Measurements from ENCODE around the gene LAMB4.

Gene LAMB4

DNA sequence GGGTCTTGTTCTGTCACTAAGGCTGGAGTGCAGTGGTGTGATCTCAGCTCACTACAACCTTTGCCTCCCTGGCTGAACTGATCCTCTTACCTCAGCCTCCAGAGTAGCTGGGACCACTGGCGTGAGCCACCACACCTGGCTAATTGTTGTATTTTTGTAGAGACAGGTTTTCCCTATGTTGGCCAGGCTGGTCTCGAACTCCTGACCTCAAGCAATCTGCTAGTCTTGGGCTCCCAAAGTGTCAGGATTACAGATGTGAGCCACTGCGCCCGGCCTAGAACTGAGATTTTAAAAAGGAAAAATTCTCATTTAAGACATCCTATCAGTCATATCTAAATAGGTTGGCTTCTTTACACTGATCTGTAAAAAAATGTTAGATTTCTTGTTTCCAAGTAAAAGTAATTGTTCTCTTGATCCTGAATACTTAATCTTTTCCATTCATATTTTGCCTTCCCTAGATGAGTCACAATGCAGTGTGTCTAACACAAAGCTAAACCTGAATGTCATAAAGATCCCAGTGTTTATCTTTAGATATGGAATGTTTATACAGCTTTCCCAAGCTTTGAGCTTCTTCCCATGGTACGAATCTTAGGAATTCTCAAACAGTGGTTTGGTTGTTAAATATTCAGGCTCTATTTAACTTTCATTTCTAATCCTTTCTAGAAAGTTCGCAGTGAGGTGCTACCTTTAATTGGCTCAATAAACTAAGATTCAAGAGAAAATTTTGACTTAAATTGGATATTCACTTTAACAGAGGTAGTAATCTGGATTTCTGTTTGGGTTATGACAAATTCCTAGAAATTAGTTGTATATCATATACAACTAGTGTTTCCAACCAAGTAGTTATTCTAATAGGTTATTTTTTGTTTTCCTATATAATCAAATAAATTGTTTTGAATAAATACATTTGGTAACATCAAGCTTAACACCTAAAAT is 115.1 kb downstream of the LAMB4 start:
- Histone ChIP-seq H2AFZ (ENCODE audit: low read length) (no peak overlapping the region), H3K4me2 (ENCODE audit: low read depth, low read length) (no peak overlapping the region), H3K4me3 (ENCODE audit: low read length) (no peak overlapping the region), H3K4me1 (ENCODE audit: low read length) (no peaks in the 10 kb centered on the region), H3K9me3 (replicated peaks; ENCODE audit: insufficient read depth, low read length) (no peaks in the 10 kb centered on the region), H3K27me3 (replicated peaks; ENCODE audit: insufficient read depth, low read length) (no peaks in the 10 kb centered on the region), H3K36me3 (replicated peaks; ENCODE audit: insufficient read depth, low read length) (no peaks in the 10 kb centered on the region), H3K27ac (ENCODE audit: low read length) (no peak overlapping the region), H4K20me1 (ENCODE audit: insufficient read depth, low read length) (no peaks in the 10 kb centered on the region), H3K9me2 (replicated peaks; ENCODE audit: insufficient read depth, low read length) (no peaks in the 10 kb centered on the region), H3K9ac (ENCODE audit: low read length) (no peak overlapping the region), H3K79me2 (ENCODE audit: low read length) (no peaks in the 10 kb centered on the region), H3F3A (ENCODE audit: insufficient read depth, low read length) (no peaks in the 10 kb centered on the region)
- TF ChIP-seq EZH2phosphoT487 (IDR thresholded peaks at IDR 0.05; ENCODE audit: low read length), result no peak
- TF ChIP-seq, protein P1, sequence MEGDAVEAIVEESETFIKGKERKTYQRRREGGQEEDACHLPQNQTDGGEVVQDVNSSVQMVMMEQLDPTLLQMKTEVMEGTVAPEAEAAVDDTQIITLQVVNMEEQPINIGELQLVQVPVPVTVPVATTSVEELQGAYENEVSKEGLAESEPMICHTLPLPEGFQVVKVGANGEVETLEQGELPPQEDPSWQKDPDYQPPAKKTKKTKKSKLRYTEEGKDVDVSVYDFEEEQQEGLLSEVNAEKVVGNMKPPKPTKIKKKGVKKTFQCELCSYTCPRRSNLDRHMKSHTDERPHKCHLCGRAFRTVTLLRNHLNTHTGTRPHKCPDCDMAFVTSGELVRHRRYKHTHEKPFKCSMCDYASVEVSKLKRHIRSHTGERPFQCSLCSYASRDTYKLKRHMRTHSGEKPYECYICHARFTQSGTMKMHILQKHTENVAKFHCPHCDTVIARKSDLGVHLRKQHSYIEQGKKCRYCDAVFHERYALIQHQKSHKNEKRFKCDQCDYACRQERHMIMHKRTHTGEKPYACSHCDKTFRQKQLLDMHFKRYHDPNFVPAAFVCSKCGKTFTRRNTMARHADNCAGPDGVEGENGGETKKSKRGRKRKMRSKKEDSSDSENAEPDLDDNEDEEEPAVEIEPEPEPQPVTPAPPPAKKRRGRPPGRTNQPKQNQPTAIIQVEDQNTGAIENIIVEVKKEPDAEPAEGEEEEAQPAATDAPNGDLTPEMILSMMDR (IDR thresholded peaks at IDR 0.05; ENCODE audit: low read length), result no peak
- no peak for TF ChIP-seq EZH2 (optimal IDR thresholded peaks at IDR 0.05; ENCODE audit: low read depth, low read length)
- DNase-seq, result no peak

DNA sequence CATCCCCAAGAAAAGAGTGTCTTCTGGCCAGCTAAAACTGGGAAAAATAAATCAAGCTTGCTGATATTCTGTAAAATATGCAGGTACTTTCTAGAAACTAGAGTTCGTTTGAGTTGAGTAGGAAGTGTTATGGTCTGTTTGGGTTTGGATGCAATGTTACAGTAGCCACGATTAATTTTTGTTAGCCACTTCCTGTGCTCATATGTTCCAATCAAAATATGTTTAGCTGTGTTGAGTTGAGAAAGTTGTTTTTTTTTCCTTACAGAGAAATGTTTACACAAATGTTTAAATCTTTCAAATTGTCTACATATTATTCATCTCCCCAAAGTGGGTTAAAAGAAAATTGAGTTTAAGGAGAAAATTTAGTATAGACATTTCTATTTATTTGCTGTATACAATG is 115.9 kb downstream of the LAMB4 start:
- no peaks in the 10 kb centered on the region for H3K36me3 ChIP-seq (replicated peaks; ENCODE audit: insufficient read depth, low read length)
- no peak overlapping the region for H3K27ac ChIP-seq (ENCODE audit: low read length)
- no peaks in the 10 kb centered on the region for H3K9me3 ChIP-seq (replicated peaks; ENCODE audit: insufficient read depth, low read length)
- no peaks in the 10 kb centered on the region for H3K9me2 ChIP-seq (replicated peaks; ENCODE audit: insufficient read depth, low read length)
- H3K4me1 ChIP-seq (ENCODE audit: low read length), result no peaks in the 10 kb centered on the region
- H4K20me1 ChIP-seq (ENCODE audit: insufficient read depth, low read length), result no peaks in the 10 kb centered on the region
- no peaks in the 10 kb centered on the region for H3K27me3 ChIP-seq (replicated peaks; ENCODE audit: insufficient read depth, low read length)
- H3K4me2 ChIP-seq (ENCODE audit: low read depth, low read length), result no peak overlapping the region
- no peak for DNase-seq
- H3K79me2 ChIP-seq (ENCODE audit: low read length), result no peaks in the 10 kb centered on the region
- H3K9ac ChIP-seq (ENCODE audit: low read length), result no peak overlapping the region
- TF ChIP-seq, protein P1 (IDR thresholded peaks at IDR 0.05; ENCODE audit: low read length), result no peak
- no peak for TF ChIP-seq EZH2phosphoT487 (IDR thresholded peaks at IDR 0.05; ENCODE audit: low read length)
- no peak for TF ChIP-seq EZH2 (optimal IDR thresholded peaks at IDR 0.05; ENCODE audit: low read depth, low read length)
- H3K4me3 ChIP-seq (ENCODE audit: low read length), result no peak overlapping the region
- H3F3A ChIP-seq (ENCODE audit: insufficient read depth, low read length), result no peaks in the 10 kb centered on the region
- no peak overlapping the region for H2AFZ ChIP-seq (ENCODE audit: low read length)

DNA sequence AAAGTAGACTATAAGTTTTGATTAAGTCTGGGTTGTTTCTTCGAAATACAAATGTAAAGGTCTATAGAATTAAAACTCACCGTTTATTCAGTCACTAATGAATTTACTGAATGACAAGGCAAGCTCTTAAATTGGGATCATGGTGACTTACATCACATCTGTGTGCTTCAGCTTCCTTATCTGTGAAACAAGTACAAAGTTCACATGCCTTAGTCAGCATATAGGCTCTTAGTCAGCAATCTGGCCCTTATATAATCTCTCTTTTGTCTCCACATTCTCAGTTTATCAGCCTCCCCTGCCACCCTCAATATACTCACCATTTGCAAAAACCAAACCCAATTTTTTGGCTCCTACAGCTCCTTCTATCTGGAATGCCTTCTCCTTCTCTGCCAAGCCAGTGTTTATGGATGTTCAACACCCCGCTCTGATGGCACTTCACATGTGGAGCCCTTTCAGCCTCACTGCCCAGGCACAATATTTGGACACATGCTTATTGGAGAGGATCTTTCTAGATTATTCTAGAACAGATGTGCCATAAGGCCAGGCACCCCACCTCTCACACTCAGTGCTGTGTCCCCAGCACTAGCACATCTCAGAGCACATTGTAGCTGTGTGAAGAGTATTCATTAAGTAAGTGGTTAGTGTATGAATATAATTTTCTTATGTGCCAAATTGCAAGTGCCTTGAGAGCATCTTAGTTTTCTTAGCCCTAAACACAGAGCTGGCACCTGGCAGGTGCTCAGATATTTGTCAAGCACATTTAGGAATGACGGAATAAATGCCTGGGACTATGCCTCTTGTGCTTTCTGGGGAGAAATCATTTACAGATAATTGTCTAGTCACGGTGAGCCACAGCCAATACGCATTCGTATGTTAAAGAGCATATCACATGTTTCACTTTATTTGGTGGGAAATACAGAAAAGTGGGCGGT is 117.4 kb downstream of the LAMB4 start:
- Histone ChIP-seq H3K9me3 (replicated peaks; ENCODE audit: insufficient read depth, low read length) (no peaks in the 10 kb centered on the region), H3K27ac (ENCODE audit: low read length) (no peak overlapping the region), H3K9me2 (replicated peaks; ENCODE audit: insufficient read depth, low read length) (no peaks in the 10 kb centered on the region), H3K27me3 (replicated peaks; ENCODE audit: insufficient read depth, low read length) (no peaks in the 10 kb centered on the region), H3F3A (ENCODE audit: insufficient read depth, low read length) (no peaks in the 10 kb centered on the region), H3K4me3 (ENCODE audit: low read length) (no peak overlapping the region), H3K79me2 (ENCODE audit: low read length) (no peaks in the 10 kb centered on the region), H3K4me2 (ENCODE audit: low read depth, low read length) (no peak overlapping the region), H3K4me1 (ENCODE audit: low read length) (no peaks in the 10 kb centered on the region), H4K20me1 (ENCODE audit: insufficient read depth, low read length) (no peaks in the 10 kb centered on the region), H3K36me3 (replicated peaks; ENCODE audit: insufficient read depth, low read length) (no peaks in the 10 kb centered on the region), H2AFZ (ENCODE audit: low read length) (no peak overlapping the region), H3K9ac (ENCODE audit: low read length) (no peak overlapping the region)
- TF ChIP-seq, protein P1 (IDR thresholded peaks at IDR 0.05; ENCODE audit: low read length), result no peak
- TF ChIP-seq EZH2phosphoT487 (IDR thresholded peaks at IDR 0.05; ENCODE audit: low read length) (no peak), EZH2 (optimal IDR thresholded peaks at IDR 0.05; ENCODE audit: low read depth, low read length) (no peak)
- DNase-seq, result peak; percentile 27
